Sigmoid colon (tissue), 7 donors: ENCODE data around the gene LTC4S. TPM values are rescaled to one million over a fixed set of nuclear protein-coding genes. Genes with fewer than 3 reads are reported as not detected.

Experiments
- DNase-seq: peaks from one replicate; pipeline ENCODE4 v3.0.0-alpha.2; 2019
- H3K27ac ChIP-seq, 4 donors: fragments of 200-600 bp; sonication (generic); one replicate each; pipeline ENCODE4 v1.5.1; 2016 to 2019; ENCODE audit warnings: mild to moderate bottlenecking in 1 of 4
- H3K27me3 ChIP-seq, 3 donors: fragments of 200-600 bp; sonication (generic); one replicate each; pipeline ENCODE4 v1.5.1; 2019; ENCODE audit warnings: mild to moderate bottlenecking in 1 of 3
- H3K36me3 ChIP-seq, 4 donors: fragments of 200-600 bp; sonication (generic); one replicate each; pipeline ENCODE4 v1.5.1; 2016 to 2019
- H3K4me1 ChIP-seq, 4 donors: fragments of 200-600 bp; sonication (generic); one replicate each; pipeline ENCODE4 v1.5.1; 2017 to 2019
- H3K4me3 ChIP-seq, 4 donors: fragments of 200-600 bp; sonication (generic); one replicate each; pipeline ENCODE4 v1.5.1; 2017 to 2019; ENCODE audit warnings: mild to moderate bottlenecking in 2 of 4, moderate library complexity in 1 of 4
- H3K9me3 ChIP-seq, 4 donors: fragments of 200-600 bp in 3 of 4; sonication (generic) in 3 of 4; one replicate each; pipeline versions ENCODE4 v1.5.1 to v1.6.1; 2013 to 2019
- CTCF ChIP-seq, 4 experiments: fragments of 450-650 bp in 3 of 4; fragments of 200-600 bp in 1 of 4; IDR thresholded peaks; one replicate each; pipeline ENCODE4 v1.5.1; 2016 to 2019; ENCODE audit warnings: antibody characterized with exemption in 4 of 4, mild to moderate bottlenecking in 3 of 4, moderate library complexity in 2 of 4
- EP300 ChIP-seq, 4 donors: sonication (generic); formaldehyde crosslinking; IDR thresholded peaks; one replicate each; pipeline ENCODE4 v1.6.1; 2017; ENCODE audit warnings: antibody characterized with exemption in 4 of 4
- POLR2A ChIP-seq, 2 donors: fragments of 450-650 bp; IDR thresholded peaks; one replicate each; pipeline ENCODE4 v1.6.1; 2016; ENCODE audit warnings: antibody characterized with exemption in 2 of 2, mild to moderate bottlenecking in 2 of 2, moderate library complexity in 2 of 2
- POLR2AphosphoS5 ChIP-seq, 4 donors: sonication (generic); formaldehyde crosslinking; IDR thresholded peaks; one replicate each; pipeline ENCODE4 v1.6.1; 2017; ENCODE audit warnings: antibody characterized with exemption in 4 of 4
- WGBS, 2 donors: extraction: QIAGEN DNeasy Blood & Tissue Kit; methylation state at CpG; one replicate each; pipeline ENCODE4 v1.1.7; 2013; 5-methylcytosine and 5-hydroxymethylcytosine counted together
- intact Hi-C: fragments of 100-400 bp; cut with DNase I; formaldehyde crosslinking; loops from one replicate; pipeline ENCODE4 v1.15.1; 2023
- polyA plus RNA-seq, 3 donors: library from polyadenylated mRNA; stranded (reverse); fragments of 200-250 nt; gene quantifications; one replicate each; pipeline ENCODE4 v1.2.3, GENCODE V29; 2013
- total RNA-seq, 4 donors: library from RNA; depleted of rRNA; stranded (reverse); fragments of >200 nt; gene quantifications; one replicate each; pipeline ENCODE4 v1.1.0, GENCODE V29; 2016
- donor health status: healthy with polysubstance abuse.
- donor health status: Bipolar disorder and iron deficiency.
- donor health status: healthy.

The LTC4S gene
- total and polyA plus RNA-seq, 7 donors: 1.5 to 6.1 (median 4.3) TPM; not detected in 1

- Histone ChIP-seq H3K9me3 (no peaks in the 10 kb centered on the region), H3K27me3 (no peaks in the 10 kb centered on the region), H3K36me3 (peaks cover 0 to 8% (median 4%) of the 10 kb centered on the region in 4 donors), H3K4me3 (peak overlapping the region; percentile 84 to 98 (median 90)), H3K4me1 (peaks cover 0 to 53% (median 50%) of the 10 kb centered on the region in 4 donors), H3K27ac (peak overlapping the region; percentile 95 to 99 (median 98))
- intact Hi-C loops: loop anchor here (2.0 to 5.0 kb wide), 4 partner anchors 15 to 183 kb away; partner anchors contain the start of genes HNRNPH1, MRNIP, SQSTM1 and TBC1D9B
- WGBS, 2 donors: 2 to 10% methylated on average over 65 of the region's 65 CpGs
- TF ChIP-seq CTCF (IDR thresholded peaks at IDR 0.05) (no peak), POLR2AphosphoS5 (IDR thresholded peaks at IDR 0.05) (peak in 1 of 4 donors; percentile 27), EP300 (IDR thresholded peaks at IDR 0.05) (no peak), POLR2A (IDR thresholded peaks at IDR 0.05) (peak in 1 of 2 donors; percentile 3)
- peak; percentile 77 for DNase-seq
These were observed 11.9 kb downstream of the LTC4S start for GRCh38 chr5:179805529-179806249.

GRCh38 chr5:179806250-179807048 lies 12.7 kb downstream of the LTC4S start, which contains the start of gene MGAT4B:
MGAT4B (minus strand) TSS chr5:179806866; CDS start chr5:179806583, 283 bp downstream.
- Histone ChIP-seq H3K27ac (peak within 1 kb of the TSS; percentile 95 to 99 (median 98)), H3K36me3 (peaks cover 0 to under 1% (median under 1%) of the 10 kb centered on the region in 4 donors), H3K4me3 (peak within 1 kb of the TSS; percentile 84 to 98 (median 90)), H3K9me3 (no peaks in the 10 kb centered on the region), H3K4me1 (peaks cover 0 to 53% (median 49%) of the 10 kb centered on the region in 4 donors), H3K27me3 (no peaks in the 10 kb centered on the region)
- 0% methylated on average over 108 of the region's 108 CpGs for WGBS, 2 donors
- DNase-seq: peak; percentile 86
- TF ChIP-seq POLR2AphosphoS5 (IDR thresholded peaks at IDR 0.05) (peak; percentile 29 to 78 (median 53)), CTCF (IDR thresholded peaks at IDR 0.05) (no peak)
- intact Hi-C loops: loop anchor here (2.0 to 5.0 kb wide), 4 partner anchors 14 to 184 kb away; partner anchors contain the start of genes HNRNPH1, MRNIP, SQSTM1 and TBC1D9B

GRCh38 chr5:179812135-179812825 lies 18.5 kb downstream of the LTC4S start:
- peaks cover 0 to 19% (median 16%) of the 10 kb centered on the region in 4 donors for H3K4me1 ChIP-seq
- no peaks in the 10 kb centered on the region for H3K9me3 ChIP-seq
- intact Hi-C loops: no loop called here
- peaks cover 0 to 14% (median 0%) of the 10 kb centered on the region in 4 donors for H3K36me3 ChIP-seq
- TF ChIP-seq POLR2AphosphoS5 (IDR thresholded peaks at IDR 0.05) (no peak), POLR2A (IDR thresholded peaks at IDR 0.05) (no peak), CTCF (IDR thresholded peaks at IDR 0.05) (no peak), EP300 (IDR thresholded peaks at IDR 0.05) (no peak)
- H3K27ac ChIP-seq: no peak overlapping the region
- H3K27me3 ChIP-seq: no peaks in the 10 kb centered on the region
- H3K4me3 ChIP-seq: no peak overlapping the region
- peak; percentile 52 for DNase-seq
- 96 to 97% methylated on average over 27 of the region's 27 CpGs for WGBS, 2 donors

GRCh38 chr5:179812997-179813607 lies 19.3 kb downstream of the LTC4S start:
- peaks cover 0 to 14% (median 0%) of the 10 kb centered on the region in 4 donors for H3K36me3 ChIP-seq
- H3K9me3 ChIP-seq: no peaks in the 10 kb centered on the region
- H3K4me1 ChIP-seq: peaks cover 0 to 19% (median 17%) of the 10 kb centered on the region in 4 donors
- WGBS, 2 donors: 86 to 94% methylated on average over 5 of the region's 5 CpGs
- no peak overlapping the region for H3K4me3 ChIP-seq
- intact Hi-C loops: no loop called here
- H3K27ac ChIP-seq: no peak overlapping the region
- no peak for DNase-seq
- no peak for TF ChIP-seq CTCF (IDR thresholded peaks at IDR 0.05)
- no peak for TF ChIP-seq POLR2A (IDR thresholded peaks at IDR 0.05)
- TF ChIP-seq POLR2AphosphoS5 (IDR thresholded peaks at IDR 0.05): no peak
- no peak for TF ChIP-seq EP300 (IDR thresholded peaks at IDR 0.05)
- H3K27me3 ChIP-seq: no peaks in the 10 kb centered on the region
